ENCODE measurements around the gene FOXF2. TPM values are rescaled to one million over a fixed set of nuclear protein-coding genes. Genes with fewer than 3 reads are reported as not detected.

FOXF2 gene
- total RNA-seq, 2 donors from 2014 or later, result 0.11 TPM; not detected in 1

DNA sequence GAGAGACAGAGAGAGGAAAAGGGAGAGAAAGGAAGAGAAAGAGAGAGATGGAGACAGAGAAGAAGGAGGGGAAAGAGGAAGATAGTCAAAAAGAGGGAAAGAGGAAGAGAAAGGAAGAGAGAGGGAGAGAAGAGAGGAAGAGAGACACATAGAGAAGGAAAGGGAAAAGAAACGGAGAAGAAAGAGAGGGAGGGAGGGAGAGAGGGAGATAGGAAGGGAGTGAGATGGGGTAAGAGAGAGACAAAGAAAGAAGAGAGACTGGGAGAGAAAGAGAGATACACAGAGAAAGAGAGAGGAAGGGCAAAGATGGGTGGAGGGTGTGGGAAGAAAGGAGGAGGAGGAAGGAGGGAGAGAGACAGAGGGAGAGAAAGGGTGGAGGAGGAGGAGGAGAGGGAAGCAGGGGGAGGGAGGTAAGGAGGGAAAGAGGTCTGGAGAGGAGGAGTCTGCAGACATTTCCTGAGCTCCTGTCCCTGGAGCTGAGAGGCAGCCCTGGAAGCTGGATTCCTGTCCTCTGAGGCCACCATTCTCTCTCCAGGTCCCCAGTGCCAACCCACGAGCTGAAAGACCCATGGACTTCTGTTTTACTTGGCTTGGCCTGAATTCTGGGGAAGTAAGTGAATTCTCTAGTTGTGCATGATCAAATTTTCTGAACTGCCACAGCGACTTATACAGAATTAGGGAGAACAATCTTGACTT is 9.9 kb downstream of the FOXF2 start:
- DNase-seq, result peak; percentile 47
- H3K36me3 ChIP-seq (ENCODE audit: control insufficient read depth, insufficient read depth, low read length), result no peaks in the 10 kb centered on the region
- no peaks in the 10 kb centered on the region for H3K4me1 ChIP-seq (ENCODE audit: control insufficient read depth, insufficient read depth, low read length)
- H3K4me1 Mint-ChIP-seq, result peaks cover 2% of the 10 kb centered on the region
- TF ChIP-seq, protein P1, sequence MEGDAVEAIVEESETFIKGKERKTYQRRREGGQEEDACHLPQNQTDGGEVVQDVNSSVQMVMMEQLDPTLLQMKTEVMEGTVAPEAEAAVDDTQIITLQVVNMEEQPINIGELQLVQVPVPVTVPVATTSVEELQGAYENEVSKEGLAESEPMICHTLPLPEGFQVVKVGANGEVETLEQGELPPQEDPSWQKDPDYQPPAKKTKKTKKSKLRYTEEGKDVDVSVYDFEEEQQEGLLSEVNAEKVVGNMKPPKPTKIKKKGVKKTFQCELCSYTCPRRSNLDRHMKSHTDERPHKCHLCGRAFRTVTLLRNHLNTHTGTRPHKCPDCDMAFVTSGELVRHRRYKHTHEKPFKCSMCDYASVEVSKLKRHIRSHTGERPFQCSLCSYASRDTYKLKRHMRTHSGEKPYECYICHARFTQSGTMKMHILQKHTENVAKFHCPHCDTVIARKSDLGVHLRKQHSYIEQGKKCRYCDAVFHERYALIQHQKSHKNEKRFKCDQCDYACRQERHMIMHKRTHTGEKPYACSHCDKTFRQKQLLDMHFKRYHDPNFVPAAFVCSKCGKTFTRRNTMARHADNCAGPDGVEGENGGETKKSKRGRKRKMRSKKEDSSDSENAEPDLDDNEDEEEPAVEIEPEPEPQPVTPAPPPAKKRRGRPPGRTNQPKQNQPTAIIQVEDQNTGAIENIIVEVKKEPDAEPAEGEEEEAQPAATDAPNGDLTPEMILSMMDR (conservative IDR thresholded peaks at IDR 0.05), result no peak
- WGBS, 2 experiments (ENCODE audit: insufficient coverage in 1 of 2, insufficient read length in 1 of 2), result 56 to 72% methylated on average over 2 to 3 of the region's 3 CpGs
- no peaks in the 10 kb centered on the region for H3K9me3 Mint-ChIP-seq
- no peak overlapping the region for H3K4me3 ChIP-seq (ENCODE audit: low read length)
- H3K27ac Mint-ChIP-seq, result no peak overlapping the region
- H3K27me3 ChIP-seq (ENCODE audit: control insufficient read depth, insufficient read depth, low read length, poor library complexity, severe bottlenecking), result peaks cover 55% of the 10 kb centered on the region
- no peaks in the 10 kb centered on the region for H3K36me3 Mint-ChIP-seq (ENCODE audit: low read depth)
- H3K27me3 Mint-ChIP-seq (ENCODE audit: insufficient read depth), result peaks cover 65% of the 10 kb centered on the region
- H3K9ac ChIP-seq (ENCODE audit: extremely low read depth, low read length, poor library complexity, severe bottlenecking), result no peak overlapping the region
- H3K9me3 ChIP-seq (ENCODE audit: control insufficient read depth, low read length), result no peaks in the 10 kb centered on the region
- H3K27ac ChIP-seq (ENCODE audit: low read depth, low read length), result no peak overlapping the region
- no peak overlapping the region for H3K4me3 Mint-ChIP-seq

DNA sequence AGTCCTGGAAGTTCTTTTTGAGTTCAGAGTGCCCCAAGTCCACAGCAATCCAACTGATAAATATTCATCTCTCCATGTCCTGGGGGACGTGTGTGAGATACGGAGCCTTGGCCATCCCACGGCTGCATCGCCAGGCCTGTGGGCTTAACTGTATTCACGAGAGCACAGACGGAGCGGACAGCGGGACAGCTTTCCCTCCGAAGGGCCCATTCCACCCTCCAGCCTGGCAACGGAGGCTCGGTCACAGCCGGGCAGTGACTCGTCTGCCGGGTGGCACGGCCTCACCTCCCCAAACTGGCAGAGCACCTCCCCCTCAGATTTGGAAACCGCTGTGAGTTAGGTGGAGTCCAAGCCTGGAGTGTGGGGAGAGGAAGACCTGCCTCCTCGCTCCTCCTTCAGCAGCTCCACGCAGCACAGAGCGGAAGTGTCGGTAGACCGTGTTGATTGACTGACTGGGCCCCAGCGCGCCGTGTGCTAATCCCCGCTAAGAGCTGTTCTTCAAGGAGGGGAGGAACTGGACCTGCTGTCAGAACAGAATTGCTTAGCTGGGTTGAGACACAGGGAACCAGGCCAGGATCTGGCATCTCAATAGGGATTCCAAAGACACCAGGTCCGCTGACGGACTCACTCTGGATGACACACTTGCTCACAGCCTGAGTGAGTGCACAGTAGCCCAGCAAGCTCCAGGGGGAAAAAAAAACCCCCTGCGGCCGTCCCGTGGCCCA is 10.9 kb downstream of the FOXF2 start:
- H3K27me3 Mint-ChIP-seq (ENCODE audit: insufficient read depth), result peaks cover 58% of the 10 kb centered on the region
- peak; percentile 40 for DNase-seq

DNA sequence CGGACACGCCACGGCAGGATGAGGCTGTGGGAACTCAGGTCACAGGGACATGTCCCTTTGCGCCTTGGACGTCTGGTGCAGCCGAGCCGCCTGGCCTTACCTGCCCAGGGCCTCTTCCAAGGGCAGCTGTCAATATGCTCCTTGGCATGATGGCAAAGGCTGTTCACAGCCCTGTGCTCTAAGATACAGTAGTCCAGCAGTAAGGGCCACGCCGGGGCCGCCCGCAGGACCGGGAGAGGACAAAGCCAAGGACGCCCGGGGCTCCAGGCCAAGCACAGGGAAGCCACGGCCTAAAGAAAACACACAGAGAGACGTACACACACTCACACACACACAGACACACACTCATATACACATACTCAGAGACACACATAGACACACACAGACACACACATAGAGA is 13.0 kb downstream of the FOXF2 start:
- Mint-ChIP-seq H3K27ac (no peak overlapping the region), H3K36me3 (ENCODE audit: low read depth) (no peaks in the 10 kb centered on the region), H3K4me1 (peaks cover under 1% of the 10 kb centered on the region), H3K27me3 (ENCODE audit: insufficient read depth) (peaks cover 37% of the 10 kb centered on the region), H3K4me3 (no peak overlapping the region), H3K9me3 (peaks cover 2% of the 10 kb centered on the region)
- Histone ChIP-seq H3K4me1 (ENCODE audit: control insufficient read depth, insufficient read depth, low read length) (no peaks in the 10 kb centered on the region), H3K9me3 (ENCODE audit: control insufficient read depth, low read length) (no peaks in the 10 kb centered on the region), H3K9ac (ENCODE audit: extremely low read depth, low read length, poor library complexity, severe bottlenecking) (no peak overlapping the region), H3K36me3 (ENCODE audit: control insufficient read depth, insufficient read depth, low read length) (no peaks in the 10 kb centered on the region), H3K27ac (ENCODE audit: low read depth, low read length) (no peak overlapping the region), H3K4me3 (ENCODE audit: low read length) (no peak overlapping the region), H3K27me3 (ENCODE audit: control insufficient read depth, insufficient read depth, low read length, poor library complexity, severe bottlenecking) (peaks cover 23% of the 10 kb centered on the region)
- WGBS, 2 experiments (ENCODE audit: insufficient coverage in 1 of 2, insufficient read length in 1 of 2), result 90 to 94% methylated on average over 11 to 16 of the region's 16 CpGs
- TF ChIP-seq, protein P1 (conservative IDR thresholded peaks at IDR 0.05), result no peak
- DNase-seq, result no peak

More for the DNA sequence above, 10.9 kb downstream of the FOXF2 start:
- peaks cover 44% of the 10 kb centered on the region for H3K27me3 ChIP-seq (ENCODE audit: control insufficient read depth, insufficient read depth, low read length, poor library complexity, severe bottlenecking)
- TF ChIP-seq, protein P1 (conservative IDR thresholded peaks at IDR 0.05), result no peak
- no peak overlapping the region for H3K27ac ChIP-seq (ENCODE audit: low read depth, low read length)
- no peaks in the 10 kb centered on the region for H3K9me3 ChIP-seq (ENCODE audit: control insufficient read depth, low read length)
- 91 to 96% methylated on average over 22 to 30 of the region's 30 CpGs for WGBS, 2 experiments (ENCODE audit: insufficient coverage in 1 of 2, insufficient read length in 1 of 2)
- peaks cover 2% of the 10 kb centered on the region for H3K4me1 Mint-ChIP-seq
- no peak overlapping the region for H3K4me3 Mint-ChIP-seq
- H3K9me3 Mint-ChIP-seq, result peaks cover 2% of the 10 kb centered on the region
- no peaks in the 10 kb centered on the region for H3K36me3 Mint-ChIP-seq (ENCODE audit: low read depth)
- no peak overlapping the region for H3K4me3 ChIP-seq (ENCODE audit: low read length)
- no peaks in the 10 kb centered on the region for H3K36me3 ChIP-seq (ENCODE audit: control insufficient read depth, insufficient read depth, low read length)
- H3K4me1 ChIP-seq (ENCODE audit: control insufficient read depth, insufficient read depth, low read length), result no peaks in the 10 kb centered on the region
- no peak overlapping the region for H3K27ac Mint-ChIP-seq
- H3K9ac ChIP-seq (ENCODE audit: extremely low read depth, low read length, poor library complexity, severe bottlenecking), result no peak overlapping the region
